Ectodermal cell (in vitro differentiated cells): ENCODE results near the gene AGPAT4.

Experiments used
- H3K27ac ChIP-seq: 2 replicates; pipeline ENCODE4 v1.7.0; 2013; ENCODE audit warnings: mild to moderate bottlenecking, low read depth, low read length; ENCODE audit not compliant: insufficient read depth, poor library complexity, severe bottlenecking
- H3K27me3 ChIP-seq: 2 replicates; pipeline ENCODE4 v1.7.0; 2013; ENCODE audit warnings: mild to moderate bottlenecking, low read length; ENCODE audit not compliant: insufficient read depth, control insufficient read depth, poor library complexity, severe bottlenecking
- H3K36me3 ChIP-seq: one replicate; pipeline ENCODE4 v1.7.0; 2013; ENCODE audit warnings: low read length; ENCODE audit not compliant: control insufficient read depth, insufficient read depth
- H3K4me1 ChIP-seq: one replicate; pipeline ENCODE4 v1.7.0; 2013; ENCODE audit warnings: low read length; ENCODE audit not compliant: control insufficient read depth, insufficient read depth
- H3K4me3 ChIP-seq: 2 replicates; pipeline ENCODE4 v1.7.0; 2013; ENCODE audit warnings: low read depth, low read length, control low read depth; ENCODE audit not compliant: insufficient read depth
- H3K9me3 ChIP-seq: 2 replicates; pipeline ENCODE4 v1.7.0; 2013; ENCODE audit warnings: mild to moderate bottlenecking, low read length, moderate library complexity; ENCODE audit not compliant: control insufficient read depth
- WGBS, 2 experiments: methylation state at CpG; one replicate each; pipeline ENCODE4 v1.1.7; 2013; ENCODE audit warnings: missing lambda C conversion rate in 2 of 2; 5-methylcytosine and 5-hydroxymethylcytosine counted together

The AGPAT4 gene

GRCh38 chr6:161257793-161258457 lies 15.9 kb downstream of the AGPAT4 start:
- Histone ChIP-seq H3K9me3 (no peaks in the 10 kb centered on the region), H3K27ac (no peak overlapping the region), H3K4me1 (peaks cover 19% of the 10 kb centered on the region), H3K36me3 (no peaks in the 10 kb centered on the region), H3K4me3 (no peak overlapping the region), H3K27me3 (no peaks in the 10 kb centered on the region)
- WGBS, 2 experiments: 93 to 96% methylated on average over 8 of the region's 8 CpGs

- H3K27ac ChIP-seq: no peak overlapping the region
- no peaks in the 10 kb centered on the region for H3K36me3 ChIP-seq
- no peaks in the 10 kb centered on the region for H3K9me3 ChIP-seq
- H3K4me1 ChIP-seq: peaks cover 22% of the 10 kb centered on the region
- no peak overlapping the region for H3K4me3 ChIP-seq
- no peaks in the 10 kb centered on the region for H3K27me3 ChIP-seq
- WGBS, 2 experiments: 94% methylated on average over 13 of the region's 13 CpGs
Observed at GRCh38 chr6:161256407-161256806, 17.5 kb downstream of the AGPAT4 start.

GRCh38 chr6:161255518-161255917 lies 18.3 kb downstream of the AGPAT4 start:
- no peaks in the 10 kb centered on the region for H3K9me3 ChIP-seq
- no peaks in the 10 kb centered on the region for H3K36me3 ChIP-seq
- no peaks in the 10 kb centered on the region for H3K27me3 ChIP-seq
- H3K27ac ChIP-seq: no peak overlapping the region
- H3K4me1 ChIP-seq: peaks cover 18% of the 10 kb centered on the region
- 97 to 98% methylated on average over 5 to 6 of the region's 6 CpGs for WGBS, 2 experiments
- no peak overlapping the region for H3K4me3 ChIP-seq

- H3K27ac ChIP-seq: peak overlapping the region; percentile 27
- peaks cover 10% of the 10 kb centered on the region for H3K4me1 ChIP-seq
- no peaks in the 10 kb centered on the region for H3K27me3 ChIP-seq
- H3K4me3 ChIP-seq: no peak overlapping the region
- no peaks in the 10 kb centered on the region for H3K9me3 ChIP-seq
- no peaks in the 10 kb centered on the region for H3K36me3 ChIP-seq
- 69 to 79% methylated on average over 17 of the region's 17 CpGs for WGBS, 2 experiments
Observed at GRCh38 chr6:161254464-161255253, 19.2 kb downstream of the AGPAT4 start.

GRCh38 chr6:161254126-161254463 lies 19.8 kb downstream of the AGPAT4 start:
- H3K9me3 ChIP-seq: no peaks in the 10 kb centered on the region
- peaks cover 8% of the 10 kb centered on the region for H3K4me1 ChIP-seq
- H3K36me3 ChIP-seq: no peaks in the 10 kb centered on the region
- H3K27ac ChIP-seq: no peak overlapping the region
- H3K27me3 ChIP-seq: no peaks in the 10 kb centered on the region
- no peak overlapping the region for H3K4me3 ChIP-seq

- Histone ChIP-seq H3K27ac (no peak overlapping the region), H3K9me3 (no peaks in the 10 kb centered on the region), H3K4me1 (peaks cover 8% of the 10 kb centered on the region), H3K4me3 (no peak overlapping the region), H3K36me3 (no peaks in the 10 kb centered on the region), H3K27me3 (no peaks in the 10 kb centered on the region)
- 71 to 79% methylated on average over 8 of the region's 8 CpGs for WGBS, 2 experiments
Observed at GRCh38 chr6:161251345-161251744, 22.5 kb downstream of the AGPAT4 start.

GRCh38 chr6:161249327-161249726 lies 24.5 kb downstream of the AGPAT4 start:
- Histone ChIP-seq H3K36me3 (no peaks in the 10 kb centered on the region), H3K9me3 (no peaks in the 10 kb centered on the region), H3K27ac (no peak overlapping the region), H3K4me3 (no peak overlapping the region), H3K27me3 (no peaks in the 10 kb centered on the region), H3K4me1 (peaks cover 10% of the 10 kb centered on the region)
- WGBS, 2 experiments: 87 to 94% methylated on average over 1 of the region's 1 CpG

- Histone ChIP-seq H3K4me1 (peaks cover 18% of the 10 kb centered on the region), H3K9me3 (no peaks in the 10 kb centered on the region), H3K27me3 (no peaks in the 10 kb centered on the region), H3K36me3 (no peaks in the 10 kb centered on the region), H3K4me3 (no peak overlapping the region), H3K27ac (no peak overlapping the region)
- 94 to 100% methylated on average over 2 of the region's 2 CpGs for WGBS, 2 experiments
Observed at GRCh38 chr6:161246725-161247124, 27.1 kb downstream of the AGPAT4 start.

GRCh38 chr6:161245363-161245762 lies 28.5 kb downstream of the AGPAT4 start:
- H3K4me1 ChIP-seq: peaks cover 13% of the 10 kb centered on the region
- no peaks in the 10 kb centered on the region for H3K9me3 ChIP-seq
- no peaks in the 10 kb centered on the region for H3K36me3 ChIP-seq
- H3K4me3 ChIP-seq: no peak overlapping the region
- no peaks in the 10 kb centered on the region for H3K27me3 ChIP-seq
- WGBS, 2 experiments: 89 to 91% methylated on average over 6 of the region's 6 CpGs
- no peak overlapping the region for H3K27ac ChIP-seq

GRCh38 chr6:161244725-161245124 lies 29.1 kb downstream of the AGPAT4 start:
- Histone ChIP-seq H3K36me3 (no peaks in the 10 kb centered on the region), H3K27me3 (no peaks in the 10 kb centered on the region), H3K9me3 (no peaks in the 10 kb centered on the region), H3K27ac (no peak overlapping the region), H3K4me1 (peaks cover 13% of the 10 kb centered on the region), H3K4me3 (no peak overlapping the region)
- 95 to 97% methylated on average over 7 of the region's 7 CpGs for WGBS, 2 experiments
